HG03280 (cell line): ENCODE measurements around the gene GAPVD1.

Experiments used
- ATAC-seq: cut with Tn5 transposase; IDR thresholded peaks from one replicate; pipeline ENCODE4 v1.9.1; 2021; ENCODE audit warnings: mild to moderate bottlenecking, moderate library complexity; ENCODE audit not compliant: unreplicated experiment

Gene GAPVD1

DNA sequence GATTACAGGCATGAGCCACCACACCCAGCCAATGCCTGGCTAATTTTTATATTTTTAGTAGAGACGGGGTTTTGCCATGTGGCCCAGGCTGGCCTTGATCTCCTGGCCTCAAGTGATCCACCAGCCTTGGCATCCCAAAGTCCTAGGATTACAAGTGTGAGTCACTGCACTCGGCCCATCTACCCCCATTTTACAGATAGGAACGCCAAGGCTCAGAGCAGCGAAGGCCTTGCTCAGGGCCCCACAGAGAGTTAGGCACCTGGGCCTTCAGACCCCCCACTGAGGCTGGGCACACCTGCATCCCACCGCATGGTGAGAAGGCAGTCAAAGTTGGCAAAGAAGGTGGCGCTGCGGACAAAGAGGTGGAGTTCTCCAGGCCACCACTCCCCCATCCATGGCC, 143.1 kb downstream of the GAPVD1 start:
- no peak for ATAC-seq

DNA sequence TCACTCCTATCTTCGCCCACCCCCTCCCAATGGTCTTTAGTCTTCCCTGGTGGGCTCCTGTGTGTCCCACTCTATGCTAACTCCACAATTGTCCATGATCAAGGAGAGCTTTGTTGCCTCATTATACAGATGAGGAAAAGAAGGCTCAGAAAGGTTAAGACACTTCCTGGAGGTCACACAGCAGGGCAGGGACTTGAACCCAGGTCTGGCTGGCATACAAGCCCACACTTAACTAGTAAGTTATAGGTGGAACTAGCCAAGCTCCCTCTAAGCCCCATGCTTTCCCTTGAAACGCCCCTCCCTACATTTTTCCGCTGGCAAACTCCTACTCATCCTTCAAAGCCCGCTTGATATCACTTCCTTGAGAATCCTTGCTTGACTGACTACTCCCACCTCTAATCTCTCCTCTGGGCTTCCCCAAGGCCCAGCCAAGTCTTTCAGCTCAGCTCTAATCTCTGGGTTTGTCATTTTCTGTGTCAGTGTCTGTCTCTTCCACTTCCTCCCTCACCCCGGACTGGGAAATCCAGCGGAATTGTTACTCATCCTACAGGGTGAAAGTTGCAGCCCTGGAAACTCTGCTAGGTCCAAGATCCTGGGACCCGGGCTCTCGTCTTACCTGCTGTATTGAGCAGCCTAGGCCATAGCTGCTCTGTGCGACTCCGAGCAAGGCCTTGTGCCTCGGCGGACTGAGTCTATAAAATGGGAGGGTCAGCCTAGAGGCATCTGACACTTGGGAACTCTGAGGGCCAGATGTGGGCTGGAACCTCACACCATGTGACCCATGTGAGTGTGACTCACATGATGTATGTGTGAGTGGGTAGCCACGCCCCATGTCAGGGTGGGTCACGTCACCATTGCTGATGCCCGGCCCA, 144.5 kb downstream of the GAPVD1 start:
- no peak for ATAC-seq

DNA sequence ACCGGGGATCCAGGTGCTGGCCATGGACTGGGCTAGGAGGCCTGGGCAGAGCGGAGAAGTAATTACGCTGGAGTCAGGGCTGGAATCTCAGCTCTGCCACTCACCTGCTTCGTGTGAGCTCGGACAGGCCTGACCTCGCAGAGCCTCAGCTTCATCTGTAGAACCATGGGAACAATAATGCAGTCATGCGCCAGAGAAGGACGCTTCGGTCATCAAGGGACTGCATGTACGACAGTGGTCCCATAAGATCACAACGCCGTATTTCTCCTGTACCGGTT, 145.1 kb downstream of the GAPVD1 start:
- ATAC-seq = no peak

DNA sequence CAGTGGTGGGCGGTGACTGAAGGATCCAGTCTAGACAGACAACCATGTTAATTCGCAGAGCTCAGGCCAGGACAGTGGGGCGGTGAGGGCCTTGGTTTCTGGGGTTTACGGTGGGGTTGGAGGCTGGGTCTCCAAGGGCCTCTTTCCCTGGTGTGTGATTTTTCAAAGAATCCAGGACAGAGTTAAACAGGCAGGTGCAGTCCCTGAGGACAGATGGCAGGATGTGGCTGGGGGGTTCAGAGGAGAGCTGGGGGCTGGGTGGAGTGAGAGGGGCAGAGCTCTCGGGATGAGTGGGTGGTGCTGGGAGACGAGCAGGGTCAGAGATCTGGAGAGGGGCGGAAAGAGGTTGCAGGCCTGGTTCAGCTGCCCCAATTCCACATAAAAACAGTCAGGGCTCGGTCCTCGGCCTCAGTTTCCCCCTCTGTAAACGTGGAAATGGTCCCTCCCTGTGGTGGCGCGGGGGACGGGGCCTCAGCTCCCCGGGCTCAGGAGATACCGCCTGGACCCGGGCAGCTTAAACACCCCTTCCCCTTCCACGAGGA, 145.9 kb downstream of the GAPVD1 start:
- ATAC-seq = no peak

DNA sequence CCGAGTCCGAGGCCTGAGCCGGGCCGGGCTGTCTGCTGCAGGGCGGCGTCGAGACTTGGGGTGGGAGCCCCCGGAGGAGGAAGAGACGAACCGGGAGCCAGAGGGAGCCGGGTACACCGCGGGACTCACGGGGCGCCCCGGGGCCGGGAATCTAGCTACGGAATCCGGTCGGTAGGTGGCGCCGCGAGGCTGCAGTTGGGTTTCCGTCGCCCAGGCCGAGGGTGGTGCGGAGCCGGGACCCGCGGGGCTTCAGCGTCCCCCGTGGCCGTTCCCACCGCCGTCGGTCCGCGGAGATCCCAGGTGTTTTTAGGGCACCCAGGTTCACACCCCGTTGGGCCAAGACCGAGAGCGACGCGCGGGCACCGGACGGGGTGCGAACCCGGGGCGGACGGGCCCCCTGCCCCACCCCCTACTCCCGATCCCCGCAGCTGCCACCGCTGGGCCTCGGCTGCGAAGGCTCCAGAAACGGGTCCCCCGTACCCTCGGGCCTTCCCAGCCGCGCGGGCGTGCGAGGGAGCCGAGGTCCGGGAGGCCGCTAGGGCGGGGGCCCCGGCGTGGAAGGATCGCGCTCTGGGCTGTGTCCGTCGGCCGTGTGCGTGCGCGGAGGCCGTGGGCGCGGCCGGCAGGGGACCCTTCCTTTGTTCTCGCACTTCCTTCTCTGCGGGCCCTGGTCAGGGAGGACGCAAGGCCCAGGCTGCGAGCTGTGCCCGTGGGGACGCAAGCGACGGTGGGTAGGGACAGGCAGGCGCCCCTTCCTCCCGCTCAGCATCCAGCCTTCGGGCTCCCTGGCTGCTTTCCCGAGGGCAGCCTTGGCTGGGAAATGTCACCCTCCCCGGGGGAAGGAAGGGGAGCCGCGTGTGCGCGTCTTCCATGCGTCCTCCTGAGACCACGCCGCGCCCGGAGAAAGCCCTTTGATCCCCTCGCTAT, 146.6 kb downstream of the GAPVD1 start:
- peak; percentile 48 for ATAC-seq

DNA sequence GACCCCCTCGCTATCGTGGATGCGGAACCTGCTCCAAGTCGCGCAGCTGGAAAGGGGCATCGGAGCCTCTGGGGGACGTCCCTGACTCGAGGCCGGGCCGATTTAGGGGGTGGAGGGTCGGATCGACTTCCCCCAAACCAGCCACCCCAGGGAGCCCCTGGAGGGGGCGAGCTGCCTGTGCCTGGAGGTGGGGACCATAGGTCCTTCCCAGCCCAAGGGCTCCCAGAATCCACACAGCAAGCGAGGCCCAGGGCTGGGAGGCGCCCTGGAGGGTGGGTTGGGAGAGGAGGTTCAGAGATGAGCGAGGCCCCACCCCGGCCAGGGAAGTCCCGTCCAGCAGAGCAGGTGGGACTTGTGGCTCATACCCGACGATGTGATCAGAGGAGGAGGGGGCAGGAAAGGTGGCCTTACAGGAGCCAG, 147.6 kb downstream of the GAPVD1 start:
- ATAC-seq = no peak

DNA sequence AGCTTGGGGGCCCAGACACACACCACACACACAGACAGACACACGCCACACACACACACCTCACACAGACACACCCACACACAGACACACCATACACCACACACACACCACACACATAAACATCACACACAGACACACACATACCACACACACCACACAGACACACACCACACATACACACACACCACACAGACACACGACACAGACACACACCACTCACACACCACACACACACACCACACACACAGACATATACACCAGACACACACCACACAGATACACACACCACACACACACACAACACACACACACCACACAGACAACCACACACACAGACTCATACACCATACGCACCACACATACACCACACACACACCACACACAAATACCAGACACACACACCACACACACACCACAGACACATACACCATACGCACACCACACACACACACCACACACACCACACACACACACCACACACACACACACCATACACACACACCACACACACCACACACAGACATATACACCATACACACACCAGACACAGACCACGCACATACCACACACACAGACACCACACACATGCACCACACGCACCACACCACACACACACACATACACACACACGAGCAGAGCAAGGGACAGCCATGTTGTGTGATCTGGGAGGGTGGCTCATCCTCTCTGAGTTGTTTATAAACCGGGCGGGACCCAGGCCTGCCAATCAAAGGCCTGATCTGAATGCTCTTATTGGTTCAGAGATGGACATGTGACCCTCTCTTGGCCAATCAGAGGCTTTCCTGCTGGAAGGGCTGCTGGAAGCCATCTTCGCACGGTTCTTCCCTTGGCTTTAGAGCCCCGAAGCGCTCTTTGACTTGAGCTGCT, 148.3 kb downstream of the GAPVD1 start:
- no peak for ATAC-seq

DNA sequence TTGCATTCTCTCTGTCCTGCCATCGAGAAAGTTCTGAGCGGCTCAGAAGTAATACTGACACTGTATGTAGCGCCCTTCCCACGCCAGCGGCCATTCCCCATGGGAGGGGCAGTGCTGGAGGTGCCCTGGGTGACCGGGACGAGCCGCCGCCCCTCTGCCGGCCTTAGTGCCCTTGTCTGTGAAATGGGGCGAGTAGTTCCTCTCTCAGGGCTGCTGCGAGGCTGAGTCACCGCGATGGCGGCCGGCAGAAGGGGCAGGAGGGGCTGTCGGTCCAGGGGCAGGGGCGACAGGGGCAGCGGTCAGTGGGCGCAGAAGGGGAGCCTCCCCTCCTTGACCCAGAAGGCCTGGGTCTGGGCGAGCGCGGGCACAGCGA, 148.9 kb downstream of the GAPVD1 start:
- no peak for ATAC-seq

DNA sequence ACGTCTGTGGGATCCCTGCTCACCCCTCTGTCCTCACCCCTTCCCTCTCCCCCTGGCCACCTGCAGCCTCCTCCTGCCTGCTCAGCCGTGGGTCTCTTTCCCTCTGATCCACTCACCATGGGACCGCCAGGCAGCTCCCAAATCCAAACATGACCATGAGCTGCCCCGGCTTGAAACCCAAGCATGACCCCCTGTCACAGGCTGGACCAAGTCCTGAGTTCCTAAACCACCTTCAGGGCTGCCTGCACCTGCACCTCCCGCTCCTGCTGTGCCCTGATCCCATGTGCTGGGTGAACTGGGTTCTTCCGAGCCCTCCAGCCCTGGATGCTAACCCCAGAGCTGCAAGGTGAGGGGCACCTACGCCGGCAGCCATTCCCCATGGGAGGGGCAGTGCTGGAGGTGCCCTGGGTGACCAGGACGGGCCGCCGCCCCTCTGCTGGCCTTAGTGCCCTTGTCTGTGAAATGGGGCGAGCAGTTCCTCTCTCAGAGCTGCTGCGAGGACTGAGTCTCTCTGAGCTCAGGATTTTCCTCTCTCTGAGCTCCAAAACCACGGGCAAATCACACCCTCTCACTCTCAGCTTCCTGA, 149.6 kb downstream of the GAPVD1 start:
- no peak for ATAC-seq

DNA sequence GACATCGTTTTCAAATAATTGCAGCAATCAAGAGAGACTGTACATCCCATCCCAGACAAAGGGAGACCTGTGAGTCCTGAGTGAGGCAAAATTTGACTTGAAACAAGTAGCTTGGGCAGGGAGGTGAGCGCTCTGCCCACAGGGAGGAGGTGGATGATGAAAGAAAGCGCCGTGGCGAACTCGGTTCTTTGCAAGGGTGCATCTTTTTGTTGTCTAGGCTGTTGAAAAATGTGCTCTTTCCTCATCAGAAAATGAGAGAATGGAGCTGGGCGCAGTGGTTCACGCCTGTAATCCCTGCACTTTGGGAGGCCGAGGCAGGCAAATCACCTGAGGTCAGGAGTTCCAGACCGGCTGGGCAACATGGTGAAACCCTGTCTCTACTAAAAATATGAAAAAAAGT, 150.5 kb downstream of the GAPVD1 start:
- ATAC-seq = no peak

DNA sequence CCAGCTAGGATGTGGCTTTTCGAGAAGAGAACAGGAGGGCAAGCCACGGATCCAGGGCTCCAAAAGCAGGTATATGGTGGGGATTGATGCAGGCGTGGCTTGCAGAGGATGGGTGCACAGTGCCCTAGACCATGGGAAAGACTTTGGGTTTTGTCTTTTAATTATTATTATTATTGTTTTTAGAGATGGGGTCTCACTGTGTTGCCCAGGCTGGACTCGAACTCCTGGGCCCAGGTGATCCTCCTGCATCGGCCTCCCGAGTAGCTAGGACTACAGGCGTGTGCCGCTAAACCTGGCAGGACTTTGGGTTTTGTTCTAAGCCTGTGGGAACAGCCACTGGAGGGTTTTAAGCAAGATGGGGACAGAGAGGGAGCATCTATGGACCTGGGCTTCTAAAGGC, 152.0 kb downstream of the GAPVD1 start:
- ATAC-seq = no peak

DNA sequence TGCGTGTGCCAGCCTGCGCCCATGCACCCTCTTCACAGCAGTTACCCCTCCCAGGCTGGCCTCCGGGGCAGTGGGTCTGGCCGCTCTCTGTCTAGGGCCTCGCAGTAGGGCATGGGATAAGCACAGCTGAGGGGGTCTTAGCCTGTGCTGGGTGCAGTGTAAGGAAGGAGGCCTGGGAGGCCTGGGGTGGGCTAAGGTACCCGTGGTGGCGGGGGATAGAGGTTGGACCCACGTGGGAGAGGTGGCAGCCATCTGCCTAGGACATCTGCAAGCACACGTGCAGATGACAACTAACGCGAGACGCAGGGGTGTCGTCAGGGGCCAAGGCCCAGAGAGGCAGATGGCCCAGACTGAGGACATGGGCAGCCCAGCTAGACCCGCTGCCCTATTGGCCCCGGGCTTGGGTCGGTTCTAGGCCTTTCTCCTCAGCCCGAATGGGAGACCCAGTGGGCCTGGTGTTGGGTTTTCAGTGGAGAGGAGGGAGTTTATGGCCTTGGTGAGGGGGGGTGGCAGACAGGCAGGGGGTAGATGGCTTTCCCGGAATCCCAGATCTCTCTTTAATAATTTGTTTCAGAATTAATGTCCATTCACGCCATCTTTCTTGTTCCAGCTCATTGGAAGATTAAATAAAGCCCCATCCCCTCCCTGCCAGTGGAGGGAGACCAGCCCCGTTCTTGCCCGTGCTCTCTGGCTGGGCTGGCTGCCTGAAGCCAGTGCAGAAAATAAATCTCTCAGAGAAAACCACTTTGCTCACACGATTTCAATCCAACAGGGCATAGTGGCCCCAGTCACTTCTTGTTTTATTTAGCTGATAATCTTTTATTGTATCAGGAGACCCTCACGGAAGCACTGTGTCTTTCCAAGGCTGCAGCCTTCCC, 154.2 kb downstream of the GAPVD1 start:
- ATAC-seq = no peak

DNA sequence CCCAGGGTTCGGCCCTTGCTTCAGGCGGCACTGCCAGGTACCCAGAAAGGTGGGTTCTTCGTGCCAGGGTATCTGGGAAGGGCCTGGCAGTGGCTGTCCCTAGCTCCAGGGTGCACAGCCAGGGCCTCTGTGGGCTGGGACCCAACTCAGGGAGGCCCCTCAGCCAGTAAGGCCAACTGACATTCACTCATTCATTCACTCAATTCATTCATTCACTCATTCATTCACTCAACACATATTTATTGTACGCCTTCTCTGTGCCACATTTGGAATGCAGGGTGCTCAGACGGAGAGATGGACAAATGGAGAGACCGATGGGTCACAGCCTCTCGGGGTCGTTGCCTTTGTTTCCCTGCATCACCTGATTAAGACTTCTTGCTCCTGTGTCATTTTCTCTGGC, 154.9 kb downstream of the GAPVD1 start:
- no peak for ATAC-seq
